Liver (tissue), 3 donors: Measurements from ENCODE around the gene DENND6A.

Experiments used
- CTCF ChIP-seq: fragments of 150-350 bp; IDR thresholded peaks from 2 replicates; pipeline ENCODE4 v1.5.1; 2017; ENCODE audit warnings: improper control_type of control experiment, low read depth, low read length; ENCODE audit not compliant: missing input control
- FOXA1 ChIP-seq: IDR thresholded peaks from 2 replicates; pipeline ENCODE4 v1.6.1; 2016; ENCODE audit warnings: antibody characterized with exemption
- GABPA ChIP-seq, 2 donors: IDR thresholded peaks in 1 of 2; conservative IDR thresholded peaks in 1 of 2; 2 replicates each; pipeline ENCODE4 v1.6.1; 2016; ENCODE audit warnings: antibody characterized with exemption in 2 of 2, mild to moderate bottlenecking in 1 of 2, moderate library complexity in 1 of 2
- MAX ChIP-seq: IDR thresholded peaks from 2 replicates; pipeline ENCODE4 v1.6.1; 2016; ENCODE audit warnings: antibody characterized with exemption
- RAD21 ChIP-seq, 2 donors: IDR thresholded peaks; 2 replicates each; pipeline ENCODE4 v1.6.1; 2016; ENCODE audit warnings: antibody characterized with exemption in 2 of 2, mild to moderate bottlenecking in 2 of 2
- donor health status: healthy.
- donor health status: healthy.

GRCh38 chr3:57587905-57588304 is 105.0 kb downstream of the DENND6A start:
- no peak for TF ChIP-seq GABPA (IDR thresholded peaks at IDR 0.05 in 1 of 2, conservative IDR thresholded peaks at IDR 0.05 in 1 of 2)
- TF ChIP-seq CTCF: no peak
- no peak for TF ChIP-seq RAD21 (IDR thresholded peaks at IDR 0.05)
- no peak for TF ChIP-seq FOXA1
- TF ChIP-seq MAX: no peak
